ENCODE measurements around the gene EYA2. TPM values are rescaled to one million over a fixed set of nuclear protein-coding genes. Genes with fewer than 3 reads are reported as not detected.

EYA2 gene
- total and polyA plus RNA-seq, 2 donors (not counting 3 experiments of a cell fraction or from before 2014, with no cell fraction given), result not detected

GRCh38 chr20:46975976-46976375 lies 81.3 kb downstream of the EYA2 start:
- Histone ChIP-seq H3K36me3 (ENCODE audit: control insufficient read depth in 2 of 2, extremely low read depth in 1 of 2, insufficient read depth in 2 of 2, low read length in 2 of 2) (no peaks in the 10 kb centered on the region), H3K9me1 (replicated peaks; ENCODE audit: control insufficient read depth, extremely low read depth, insufficient read depth, low read length) (no peaks in the 10 kb centered on the region), H3K4me2 (ENCODE audit: insufficient read depth, low read length) (no peak overlapping the region), H3K4me1 (ENCODE audit: control insufficient read depth, extremely low read depth, insufficient read depth, low read length) (no peaks in the 10 kb centered on the region), H3K9ac (replicated peaks; ENCODE audit: extremely low read depth, insufficient read depth, low read length) (no peak overlapping the region), H4K20me1 (replicated peaks; ENCODE audit: control insufficient read depth, extremely low read depth, insufficient read depth, low read length) (no peaks in the 10 kb centered on the region), H3K27ac (ENCODE audit: insufficient read depth, low read depth, low read length) (no peak overlapping the region), H3K79me2 (ENCODE audit: control insufficient read depth, insufficient read depth, low read length) (no peaks in the 10 kb centered on the region), H3K9me3 (replicated peaks; ENCODE audit: control insufficient read depth, insufficient read depth, low read length) (no peaks in the 10 kb centered on the region), H3K4me3 (replicated peaks in 1 of 3; ENCODE audit: insufficient read depth in 1 of 3, low read depth in 1 of 3, low read length in 3 of 3) (no peak overlapping the region), H3K27me3 (ENCODE audit: control insufficient read depth in 2 of 2, insufficient read depth in 2 of 2, low read length in 2 of 2) (no peaks in the 10 kb centered on the region), H2AFZ (ENCODE audit: low read depth, low read length) (no peak overlapping the region)
- no peak for TF ChIP-seq POLR2A (IDR thresholded peaks at IDR 0.05; ENCODE audit: low read depth, low read length)
- TF ChIP-seq EZH2 (IDR thresholded peaks at IDR 0.05; ENCODE audit: borderline replicate concordance, low read depth, low read length, severe bottlenecking), result no peak
- no peak for TF ChIP-seq FOS (IDR thresholded peaks at IDR 0.05; ENCODE audit: borderline replicate concordance, insufficient read depth, low read length)
- CTCF ChIA-PET, result no interaction called here
- intact Hi-C loops (cut with micrococcal nuclease) (no loop called here), dilution Hi-C loops (cut with MboI; ENCODE audit: extremely low pct_ligation_motif_present, low sequenced_read_pairs) (no loop called here)
- FAIRE-seq (no peak), DNase-seq (ENCODE audit: low read depth, low spot score) (no peak)
- POLR2A ChIA-PET, result no interaction called here
- BruUV-seq (replicated peaks), result no TSS peak

- no peak overlapping the region for H2AFZ ChIP-seq (ENCODE audit: low read depth, low read length)
- FAIRE-seq (no peak), DNase-seq (ENCODE audit: low read depth, low spot score) (no peak)
- no peaks in the 10 kb centered on the region for H3K79me2 ChIP-seq (ENCODE audit: control insufficient read depth, insufficient read depth, low read length)
- no peaks in the 10 kb centered on the region for H3K27me3 ChIP-seq (ENCODE audit: control insufficient read depth in 2 of 2, insufficient read depth in 2 of 2, low read length in 2 of 2)
- H3K9me3 ChIP-seq (replicated peaks; ENCODE audit: control insufficient read depth, insufficient read depth, low read length), result no peaks in the 10 kb centered on the region
- BruUV-seq (replicated peaks), result no TSS peak
- H3K9ac ChIP-seq (replicated peaks; ENCODE audit: extremely low read depth, insufficient read depth, low read length), result no peak overlapping the region
- no peak for TF ChIP-seq JUN (IDR thresholded peaks at IDR 0.05; ENCODE audit: borderline replicate concordance, insufficient read depth, insufficient read length, low read depth)
- H3K36me3 ChIP-seq (ENCODE audit: control insufficient read depth in 2 of 2, extremely low read depth in 1 of 2, insufficient read depth in 2 of 2, low read length in 2 of 2), result no peaks in the 10 kb centered on the region
- ChIA-PET CTCF (no interaction called here), POLR2A (no interaction called here)
- intact Hi-C loops (cut with micrococcal nuclease) (no loop called here), dilution Hi-C loops (cut with MboI; ENCODE audit: extremely low pct_ligation_motif_present, low sequenced_read_pairs) (no loop called here)
- no peaks in the 10 kb centered on the region for H3K9me1 ChIP-seq (replicated peaks; ENCODE audit: control insufficient read depth, extremely low read depth, insufficient read depth, low read length)
- H3K27ac ChIP-seq (ENCODE audit: insufficient read depth, low read depth, low read length), result no peak overlapping the region
- no peaks in the 10 kb centered on the region for H4K20me1 ChIP-seq (replicated peaks; ENCODE audit: control insufficient read depth, extremely low read depth, insufficient read depth, low read length)
- H3K4me2 ChIP-seq (ENCODE audit: insufficient read depth, low read length), result no peak overlapping the region
- no peaks in the 10 kb centered on the region for H3K4me1 ChIP-seq (ENCODE audit: control insufficient read depth, extremely low read depth, insufficient read depth, low read length)
- no peak overlapping the region for H3K4me3 ChIP-seq (replicated peaks in 1 of 3; ENCODE audit: insufficient read depth in 1 of 3, low read depth in 1 of 3, low read length in 3 of 3)
Measured at GRCh38 chr20:46977204-46977603, 82.6 kb downstream of the EYA2 start.

All from endothelial cell of umbilical vein (primary cell).